NCI-H2196 (cell line): ENCODE data around the gene PLEKHH1.
"Not testable (repeated sequence)": the region's sequence is repeated elsewhere in the genome, so short reads cannot be mapped to it uniquely, and the experiment has no call there.

Experiments
- DNase-seq: peaks from one replicate; lab custom pipeline; 2025; ENCODE audit not compliant: unreplicated experiment; lab: John Stamatoyannopoulos, UW

The PLEKHH1 gene

GRCh38 chr14:67620217-67620785 is 87.2 kb downstream of the PLEKHH1 start:
- peak; percentile 31 for DNase-seq

GRCh38 chr14:67622675-67623074 is 89.6 kb downstream of the PLEKHH1 start:
- DNase-seq = peak; percentile 45

GRCh38 chr14:67623114-67623513 is 90.0 kb downstream of the PLEKHH1 start:
- peak; percentile 68 for DNase-seq

- DNase-seq = not testable (repeated sequence)
These were observed 93.0 kb downstream of the PLEKHH1 start for GRCh38 chr14:67626131-67626530.

GRCh38 chr14:67627519-67627918 is 94.4 kb downstream of the PLEKHH1 start:
- DNase-seq = no peak

- no peak for DNase-seq
These were observed 97.1 kb downstream of the PLEKHH1 start for GRCh38 chr14:67630186-67630585.

GRCh38 chr14:67630938-67631337 is 97.8 kb downstream of the PLEKHH1 start:
- DNase-seq = no peak

- DNase-seq = no peak
These were observed 100.5 kb downstream of the PLEKHH1 start for GRCh38 chr14:67633451-67634147.

- peak; percentile 64 for DNase-seq
These were observed 103.3 kb downstream of the PLEKHH1 start for GRCh38 chr14:67636361-67636919.

- DNase-seq = no peak
These were observed 105.6 kb downstream of the PLEKHH1 start for GRCh38 chr14:67638642-67639041.
